ENCODE measurements around the gene CDK5RAP2.

CDK5RAP2 gene

GRCh38 chr9:120396931-120397330, 183.0 kb downstream of the CDK5RAP2 start:
- no peak overlapping the region for H3K4me3 ChIP-seq
- H3K27ac ChIP-seq, result no peak overlapping the region
- DNase-seq (ENCODE audit: low spot score), result no peak
- no peak for TF ChIP-seq CTCF (IDR thresholded peaks at IDR 0.05)

DNA sequence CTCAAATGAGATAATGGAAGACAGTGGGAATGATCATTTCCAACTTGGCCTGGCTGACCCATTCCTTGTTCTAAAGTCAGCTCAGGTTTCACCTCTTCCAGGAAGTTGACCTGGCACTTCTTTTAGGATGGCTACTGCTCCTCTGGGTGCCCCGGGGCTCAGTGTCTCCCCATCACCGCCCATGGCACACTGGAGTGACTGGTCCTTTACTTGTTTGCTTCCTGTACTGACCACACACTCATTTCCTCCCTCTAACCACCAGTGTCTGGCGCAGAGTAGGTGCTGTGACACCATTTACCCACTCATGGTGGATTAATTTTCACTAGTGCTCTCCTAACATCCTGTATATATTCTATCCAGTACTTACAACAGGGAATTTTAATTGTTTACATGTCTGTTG, 183.5 kb downstream of the CDK5RAP2 start:
- no peak overlapping the region for H3K27ac ChIP-seq
- DNase-seq (ENCODE audit: low spot score), result no peak
- no peak overlapping the region for H3K4me3 ChIP-seq
- TF ChIP-seq CTCF (IDR thresholded peaks at IDR 0.05), result no peak

DNA sequence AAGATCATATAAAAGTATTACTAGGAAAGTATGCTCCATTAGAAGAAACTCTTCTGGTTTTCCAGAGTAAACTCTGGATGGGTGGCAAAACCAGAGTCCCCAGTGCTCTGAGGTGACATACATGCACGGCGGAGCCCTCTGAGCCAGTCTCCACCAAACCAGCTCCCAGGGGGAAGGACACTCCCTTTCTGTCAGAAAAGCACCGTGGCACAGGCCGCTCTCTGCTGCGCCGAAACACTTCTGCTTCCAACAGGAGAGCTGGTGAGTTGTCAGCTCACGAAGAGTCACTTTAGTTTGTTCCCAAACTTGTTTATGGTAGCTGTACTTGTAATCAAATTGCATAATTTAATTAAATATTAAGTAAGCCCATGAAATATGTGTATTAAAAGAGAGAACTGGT, 184.6 kb downstream of the CDK5RAP2 start:
- no peak for TF ChIP-seq CTCF (IDR thresholded peaks at IDR 0.05)
- Histone ChIP-seq H3K27ac (no peak overlapping the region), H3K4me3 (no peak overlapping the region)
- DNase-seq (ENCODE audit: low spot score), result no peak

GRCh38 chr9:120394058-120394669, 185.8 kb downstream of the CDK5RAP2 start:
- Histone ChIP-seq H3K4me3 (no peak overlapping the region), H3K27ac (peak overlapping the region; percentile 20 to 77)
- DNase-seq (ENCODE audit: low spot score), result no peak
- TF ChIP-seq CTCF (IDR thresholded peaks at IDR 0.05), result no peak

DNA sequence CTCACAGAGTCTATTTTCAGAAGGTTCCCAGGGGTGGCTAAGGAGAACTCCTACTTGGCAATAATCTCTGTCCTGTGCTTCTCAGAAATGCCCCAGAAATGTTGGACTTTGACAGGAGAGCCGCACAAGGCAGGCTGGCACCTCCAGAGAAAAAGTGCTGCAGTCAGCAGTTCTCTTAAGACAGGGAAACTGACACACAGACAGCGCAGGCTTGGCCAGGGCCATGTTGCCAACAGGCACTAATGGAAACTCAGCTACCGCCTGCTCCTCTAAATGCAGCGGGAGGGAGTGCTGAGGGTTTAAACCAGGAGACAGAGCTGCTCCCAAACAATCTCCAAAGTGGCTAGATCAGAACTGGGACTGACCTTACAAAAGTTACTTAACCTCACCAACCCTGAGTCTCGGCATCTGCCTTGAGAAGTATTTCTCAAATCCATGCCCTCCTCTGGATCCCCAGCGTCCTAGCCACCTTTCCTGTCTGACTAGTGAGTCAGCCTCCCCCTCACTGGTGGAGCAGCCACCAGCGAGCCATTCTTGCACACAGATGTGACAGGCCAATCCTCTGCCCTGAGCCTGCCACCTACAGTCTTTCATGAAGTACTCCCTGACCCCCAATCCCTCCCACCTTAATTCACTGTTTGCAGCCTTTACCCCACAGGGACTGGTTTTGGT, 186.4 kb downstream of the CDK5RAP2 start:
- TF ChIP-seq CTCF (IDR thresholded peaks at IDR 0.05), result no peak
- Histone ChIP-seq H3K4me3 (no peak overlapping the region), H3K27ac (peak overlapping the region; percentile 20 to 77)
- DNase-seq (ENCODE audit: low spot score), result no peak

DNA sequence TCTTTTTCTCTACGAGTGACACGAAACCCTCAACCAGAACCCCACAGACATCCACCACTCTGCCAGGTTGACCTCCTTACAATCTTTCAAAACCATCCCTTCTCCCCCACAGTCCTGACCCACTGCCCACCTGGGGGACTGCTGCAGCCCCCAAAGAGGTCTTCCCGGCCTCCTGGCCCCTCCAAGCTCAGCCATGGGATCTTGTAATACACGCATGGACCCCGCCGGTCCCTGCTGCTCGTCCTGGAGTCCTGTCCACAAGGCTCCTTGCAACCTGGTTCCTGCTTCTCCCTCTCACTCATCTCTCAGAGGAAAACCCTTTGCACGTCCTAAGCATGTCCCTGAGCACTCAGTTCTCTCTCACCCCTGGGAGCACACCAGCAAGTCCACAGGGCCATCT, 187.3 kb downstream of the CDK5RAP2 start:
- H3K4me3 ChIP-seq, result no peak overlapping the region
- no peak for DNase-seq (ENCODE audit: low spot score)
- TF ChIP-seq CTCF (IDR thresholded peaks at IDR 0.05), result no peak
- H3K27ac ChIP-seq, result peak overlapping the region in 1 of 2 donors; percentile 77

GRCh38 chr9:120392245-120392644, 187.7 kb downstream of the CDK5RAP2 start:
- Histone ChIP-seq H3K27ac (peak overlapping the region in 1 of 2 donors; percentile 77), H3K4me3 (no peak overlapping the region)
- no peak for DNase-seq (ENCODE audit: low spot score)
- TF ChIP-seq CTCF (IDR thresholded peaks at IDR 0.05), result no peak

Measured in coronary artery (tissue), 2 donors.